Stimulated activated CD8-positive, alpha-beta memory T cell treated with anti-CD3 and anti-CD28 coated beads, Interleukin-4, amount 100 ng/mL, for 4 hours (primary cell): ENCODE measurements around the gene NUSAP1.
"Not testable (repeated sequence)": the region's sequence is repeated elsewhere in the genome, so short reads cannot be mapped to it uniquely, and the experiment has no call there.

Source experiments
- DNase-seq, 2 donors: peaks; one replicate each; pipeline ENCODE4 v3.0.0-alpha.2; 2020; ENCODE audit warnings: low read depth in 2 of 2, low spot score in 1 of 2

The NUSAP1 gene

DNA sequence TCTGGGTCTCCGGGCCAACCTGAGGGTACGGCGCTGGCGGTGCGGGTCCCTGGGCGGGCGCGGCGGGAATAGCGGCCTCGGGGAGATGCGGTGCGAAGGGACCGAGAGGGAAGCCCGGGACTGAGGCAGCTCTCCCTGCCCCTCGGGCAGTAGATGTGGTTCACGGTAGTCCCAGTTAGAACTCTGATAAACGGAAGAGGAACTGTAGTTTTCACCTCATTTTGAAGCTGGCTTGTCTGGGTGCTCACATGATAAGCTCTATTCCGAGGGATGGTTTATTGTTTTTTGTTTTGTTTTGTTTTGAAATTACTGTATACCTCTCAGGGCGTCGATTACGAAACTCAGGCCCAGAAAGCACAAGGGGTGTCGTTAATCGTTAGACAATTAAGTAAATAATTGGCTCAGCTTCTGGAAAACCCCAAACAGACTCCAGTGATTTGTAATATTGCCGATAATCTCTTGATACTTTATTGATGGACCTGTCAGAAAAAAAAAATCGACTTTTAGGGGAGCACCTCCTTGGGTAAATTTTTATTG lies 413 bp downstream of the NUSAP1 start:
- DNase-seq, result no peak

DNA sequence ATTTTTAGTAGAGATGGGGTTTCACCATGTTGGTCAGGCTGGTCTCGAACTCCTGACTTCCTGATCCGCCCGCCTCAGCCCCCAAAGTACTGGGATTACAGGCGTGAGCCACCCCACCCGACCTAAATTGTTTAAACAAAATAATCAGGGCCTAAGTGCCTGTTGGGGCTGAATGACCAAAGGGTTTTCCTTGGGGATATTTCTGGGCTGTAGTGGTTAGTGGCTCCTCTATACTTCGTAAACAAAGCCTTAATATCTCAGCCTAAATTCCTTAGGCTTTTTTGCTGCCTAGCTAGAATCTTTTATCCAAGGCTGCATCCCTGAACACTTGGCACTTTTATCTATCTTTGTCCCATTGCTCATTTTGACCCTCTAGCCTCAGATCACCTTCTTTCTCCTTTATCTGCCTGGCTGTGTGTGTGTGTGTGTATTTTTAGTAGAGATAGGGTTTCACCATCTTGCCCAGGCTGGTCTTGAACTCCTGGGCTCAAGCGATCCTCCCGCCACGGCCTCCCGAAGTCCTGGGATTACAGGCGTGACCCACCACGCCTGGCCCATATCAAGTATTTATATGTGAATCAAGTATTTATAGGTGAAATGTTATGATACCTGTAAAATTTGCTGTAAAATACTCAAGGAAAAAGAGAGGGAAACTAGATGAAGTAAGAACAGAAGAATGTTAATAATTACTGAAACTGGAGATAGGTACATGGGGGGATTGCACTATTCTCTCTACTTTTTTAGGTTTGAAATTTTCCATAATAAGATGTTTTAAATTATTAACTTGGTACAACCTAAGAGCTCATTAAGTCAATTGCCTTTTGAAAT lies 1.8 kb downstream of the NUSAP1 start:
- DNase-seq, result no peak

DNA sequence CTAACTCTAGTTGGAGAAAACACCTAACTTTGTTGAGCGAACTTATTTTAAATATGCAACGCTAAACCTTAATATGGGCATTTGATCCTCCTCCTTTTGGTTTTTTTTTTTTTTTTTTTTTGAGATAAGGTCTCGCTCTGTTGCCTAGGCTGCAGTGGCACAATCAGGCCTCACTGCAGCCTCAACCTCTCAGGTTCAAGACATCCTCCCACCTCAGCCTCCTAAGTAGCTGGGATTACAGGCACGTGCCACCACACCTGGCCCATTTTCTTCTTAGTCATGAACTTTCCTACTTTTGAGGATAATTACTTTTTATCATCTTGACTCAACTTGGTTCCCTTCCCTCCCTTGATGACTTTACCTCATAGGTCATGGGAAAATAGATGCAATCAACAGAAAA lies 3.9 kb downstream of the NUSAP1 start:
- no peak for DNase-seq

DNA sequence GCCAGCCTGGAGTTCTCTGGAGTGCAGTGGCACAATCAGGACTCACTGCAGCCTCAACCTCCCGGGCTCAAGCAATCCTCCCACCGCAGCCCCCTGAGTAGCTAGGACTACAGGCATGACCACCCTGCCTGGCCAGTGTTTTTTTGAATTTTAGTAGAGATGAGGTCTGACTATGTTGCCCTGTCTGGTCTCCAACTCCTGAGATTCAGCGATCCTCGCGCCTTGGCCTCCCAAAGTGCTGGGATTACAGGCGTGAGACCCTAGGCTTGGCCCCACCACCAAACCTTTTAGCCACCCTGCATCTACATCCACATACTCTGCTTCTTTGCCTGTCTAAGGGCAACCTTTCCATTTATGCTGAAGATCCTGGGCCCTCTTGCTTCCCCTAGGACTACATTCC lies 4.4 kb downstream of the NUSAP1 start:
- no peak for DNase-seq

DNA sequence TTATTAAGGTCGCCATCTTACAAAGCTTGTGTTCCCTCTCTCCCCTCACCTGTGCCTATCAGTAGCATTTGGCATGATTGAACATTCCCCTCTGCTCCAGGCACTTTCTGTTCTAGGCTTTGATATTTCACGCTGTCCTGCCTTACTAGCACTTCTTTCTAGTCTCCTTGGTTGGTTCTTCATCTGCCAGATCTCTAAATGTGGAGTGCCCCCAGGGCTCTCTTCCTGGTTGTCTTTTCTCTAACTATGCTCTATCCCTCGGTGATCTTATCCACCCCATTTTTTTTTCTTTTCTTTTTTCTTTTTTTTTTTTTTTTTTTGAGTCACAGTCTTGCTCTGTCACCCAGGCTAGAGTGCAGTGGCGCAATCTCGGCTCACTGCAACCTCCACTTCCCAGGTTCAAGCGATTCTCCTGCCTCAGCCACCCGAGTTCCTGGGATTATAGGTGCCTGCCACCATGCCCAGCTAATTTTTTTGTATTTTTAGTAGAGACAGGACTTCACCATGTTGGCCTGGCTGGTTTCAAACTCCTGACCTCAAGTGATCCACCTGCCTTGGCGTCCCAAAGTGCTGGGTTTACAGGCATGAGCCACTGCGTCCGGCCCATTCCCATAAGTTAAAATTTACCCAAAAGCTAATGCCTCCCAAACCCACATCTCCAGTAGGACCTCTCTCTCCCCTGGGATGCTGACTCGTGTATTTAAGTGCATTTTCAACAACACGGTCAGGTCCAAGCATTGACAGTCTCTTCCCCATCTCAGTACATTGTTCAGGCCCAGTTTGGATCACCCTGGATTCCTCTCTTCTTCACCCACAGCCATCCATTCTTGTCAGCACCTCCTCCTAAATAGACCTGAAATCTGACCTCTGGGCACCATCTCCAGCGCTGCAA lies 5.2 kb downstream of the NUSAP1 start:
- no peak for DNase-seq

DNA sequence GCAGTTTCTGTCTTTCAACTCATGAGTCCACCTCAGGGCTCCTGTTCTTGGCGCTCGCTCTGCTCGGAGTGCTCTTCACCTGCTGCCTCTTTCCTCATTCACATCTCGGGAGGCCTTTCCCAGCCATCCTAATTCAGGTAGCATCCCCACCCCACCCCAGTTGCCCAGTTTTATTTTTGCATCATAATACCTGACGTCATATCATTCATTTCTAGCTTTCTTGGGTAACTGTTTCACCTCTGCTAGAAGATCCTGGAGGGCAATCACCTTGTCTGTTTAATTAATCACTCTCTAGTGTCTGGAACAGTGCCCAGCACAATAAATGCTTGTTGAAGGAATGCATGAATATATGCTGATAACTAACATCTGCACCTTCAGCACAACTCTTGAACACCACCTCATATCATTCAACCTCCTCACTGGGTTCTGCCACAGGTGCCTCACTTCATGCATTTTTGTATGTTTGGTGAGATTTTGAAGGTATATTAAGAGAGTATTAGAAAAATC lies 7.6 kb downstream of the NUSAP1 start:
- DNase-seq, result no peak

DNA sequence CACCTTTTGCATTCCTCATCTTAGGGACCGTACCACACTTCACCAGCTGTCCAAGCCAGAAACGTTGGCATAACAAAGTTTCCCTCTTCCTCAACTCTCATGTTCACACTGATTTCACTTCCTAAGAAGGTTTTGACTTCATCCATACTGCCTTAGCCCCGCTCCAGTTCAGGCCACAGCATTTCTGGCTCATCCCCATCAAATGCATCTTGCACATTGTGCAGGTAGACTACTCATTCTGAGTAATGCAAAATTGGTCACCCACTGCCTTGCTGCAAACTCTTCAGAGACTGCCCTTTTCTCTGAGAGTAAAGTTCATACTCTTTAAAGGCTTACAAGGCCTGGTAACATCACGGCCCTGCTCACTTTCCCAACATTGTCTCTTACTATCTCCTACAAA lies 8.8 kb downstream of the NUSAP1 start:
- no peak for DNase-seq

DNA sequence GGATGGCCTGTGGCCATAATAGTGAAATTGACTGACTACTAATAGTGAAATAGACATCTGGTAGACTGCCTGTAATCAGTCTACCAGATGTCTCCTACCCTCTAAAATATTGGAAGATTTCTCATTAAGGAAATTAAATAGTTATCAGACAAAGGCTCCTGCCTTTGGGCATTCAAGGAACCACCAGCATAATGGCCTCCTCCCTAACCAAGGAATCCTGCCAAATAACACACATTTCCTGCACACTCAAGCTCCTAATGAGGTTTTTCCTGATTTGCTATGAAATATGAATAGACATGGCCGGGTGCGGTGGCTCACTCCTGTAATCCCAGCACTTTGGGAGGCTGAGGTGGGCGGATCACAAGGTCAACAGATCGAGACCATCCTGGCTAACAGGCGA lies 14.6 kb downstream of the NUSAP1 start:
- no peak for DNase-seq

DNA sequence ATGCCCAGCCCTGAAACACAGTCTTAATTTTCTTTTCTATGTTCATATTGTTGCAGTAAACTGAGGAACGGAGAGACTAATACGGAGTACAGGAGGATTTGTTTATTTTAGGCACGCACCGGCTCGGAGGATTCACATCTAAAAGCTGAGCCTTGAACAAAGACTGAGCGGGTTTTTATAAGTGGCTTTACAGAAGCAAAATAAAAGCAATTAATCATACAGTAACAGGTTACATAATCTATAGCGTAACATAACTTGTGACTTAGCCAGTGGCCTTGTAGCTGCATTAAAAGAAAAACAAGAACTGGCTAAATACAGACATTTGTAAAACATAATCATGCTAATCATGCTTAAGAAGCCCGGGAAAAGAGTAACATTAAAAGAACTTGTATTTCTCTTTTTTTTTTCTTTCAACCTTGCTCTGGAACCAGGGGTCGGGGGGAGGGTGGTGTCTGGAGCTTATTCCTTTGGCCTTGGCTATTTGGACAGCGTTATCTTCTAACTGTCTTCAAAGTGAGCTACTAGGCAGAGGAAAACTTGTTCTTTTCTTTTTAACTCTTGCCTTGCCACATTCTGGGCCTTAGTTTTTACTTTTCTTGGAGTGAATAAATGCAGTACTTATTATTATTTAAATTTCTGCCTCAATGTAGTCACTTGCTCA lies 17.5 kb downstream of the NUSAP1 start:
- DNase-seq, result no peak

DNA sequence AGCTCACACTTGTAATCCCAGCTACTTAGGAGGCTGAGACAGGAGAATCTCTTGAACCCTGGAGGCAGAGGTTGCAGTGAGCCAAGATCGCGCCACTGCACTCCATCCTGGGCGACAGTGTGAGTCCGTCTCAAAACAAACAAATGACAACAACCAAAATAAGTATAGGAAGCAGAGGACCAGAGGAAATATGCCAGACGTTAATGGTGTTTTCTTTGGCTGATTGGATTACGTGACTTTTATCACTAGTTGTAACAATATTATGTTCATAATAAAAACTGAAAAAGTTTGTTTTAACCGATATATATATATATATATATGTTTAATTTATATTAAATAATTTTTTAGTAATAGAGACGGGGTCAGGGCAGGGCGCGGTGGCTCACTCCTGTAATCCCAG lies 21.7 kb downstream of the NUSAP1 start:
- no peak for DNase-seq

DNA sequence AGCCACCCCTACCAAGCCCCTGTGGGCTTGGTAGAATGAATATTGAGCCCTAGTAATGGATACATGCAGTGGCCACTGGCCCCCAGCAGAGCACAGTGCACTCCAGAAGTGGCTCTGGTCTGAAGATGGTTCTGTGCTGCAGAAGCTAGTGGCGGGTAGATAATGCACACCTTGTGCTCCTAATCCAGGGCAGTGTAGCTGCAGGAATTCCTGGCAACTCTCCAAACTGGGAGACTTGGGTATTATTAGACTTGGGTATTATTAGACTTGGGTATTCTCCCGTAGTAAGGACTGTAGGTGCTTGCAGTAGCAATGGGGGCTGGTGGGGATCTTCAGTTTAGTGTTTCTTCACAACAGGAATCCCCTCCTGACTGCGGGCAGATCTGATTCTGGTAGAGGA lies 34.7 kb downstream of the NUSAP1 start:
- DNase-seq, result no peak

DNA sequence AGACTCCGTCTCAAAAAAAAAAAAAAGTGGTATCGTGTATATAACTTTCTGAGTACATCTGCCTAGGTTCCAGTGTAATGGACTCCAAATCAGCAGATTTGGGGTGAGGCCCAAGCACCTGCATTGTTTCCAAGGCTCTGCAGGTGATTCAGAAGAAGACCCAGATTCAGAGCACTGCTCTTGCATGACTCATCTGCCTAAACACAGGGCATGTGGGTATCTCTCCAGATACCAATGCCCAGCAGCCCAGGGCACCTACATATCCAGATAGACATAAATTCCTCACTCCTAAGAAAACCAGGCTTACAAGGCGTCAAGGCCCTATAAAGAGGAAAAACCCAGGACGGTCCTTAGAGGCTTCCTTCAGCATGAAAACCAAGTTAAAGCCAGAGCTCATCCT lies 45.3 kb downstream of the NUSAP1 start:
- DNase-seq, result no peak

DNA sequence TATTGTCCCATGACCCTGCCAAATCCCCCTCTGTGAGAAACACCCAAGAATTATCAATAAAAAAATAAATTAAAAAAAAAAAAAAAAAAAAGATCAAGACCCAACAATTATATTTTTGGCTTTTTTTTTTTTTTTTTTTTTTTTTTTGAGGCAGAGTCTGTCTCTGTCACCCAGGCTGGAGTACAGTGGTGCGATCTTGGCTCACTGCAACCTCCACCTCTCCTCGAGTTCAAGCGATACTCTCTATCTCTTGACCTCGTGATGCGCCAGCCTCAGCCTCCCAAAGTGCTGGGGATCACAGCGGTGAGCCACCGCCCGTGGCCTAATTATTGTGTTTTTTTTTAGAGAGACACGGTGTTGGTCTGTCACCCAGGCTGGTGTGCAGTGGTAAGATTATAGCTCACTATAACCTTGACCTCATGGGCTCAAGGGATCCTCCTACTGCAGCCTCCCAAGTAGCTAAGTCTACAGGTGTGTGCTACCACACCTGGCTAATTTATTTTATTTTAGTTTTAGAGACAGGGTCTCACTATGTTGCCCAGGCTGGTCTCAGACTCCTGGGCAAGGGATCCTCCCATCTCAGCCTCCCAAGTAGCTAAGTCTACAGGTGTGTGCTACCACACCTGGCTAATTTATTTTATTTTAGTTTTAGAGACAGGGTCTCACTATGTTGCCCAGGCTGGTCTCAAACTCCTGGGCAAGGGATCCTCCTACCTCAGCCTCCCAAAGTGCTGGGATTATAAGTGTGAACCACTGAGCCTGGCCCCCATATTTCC lies 51.5 kb downstream of the NUSAP1 start:
- not testable (repeated sequence) for DNase-seq

DNA sequence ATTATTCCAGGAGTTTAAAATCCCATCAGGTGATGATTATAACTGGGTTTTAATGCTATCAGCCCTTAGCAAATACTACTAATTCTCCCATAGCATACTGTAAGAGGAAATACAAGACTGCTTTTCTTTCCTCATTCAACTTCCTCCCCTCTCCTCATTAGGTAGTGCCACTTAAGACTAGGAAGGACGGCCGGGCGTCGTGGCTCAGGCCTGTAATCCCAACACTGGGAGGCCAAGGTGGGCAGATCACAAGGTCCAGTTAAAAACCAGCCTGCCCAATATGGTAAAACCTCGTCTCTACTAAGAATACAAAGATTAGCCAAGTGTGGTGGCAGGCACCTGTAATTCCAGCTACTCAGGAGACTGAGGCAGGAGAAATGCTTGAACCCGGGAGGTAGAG lies 55.0 kb downstream of the NUSAP1 start:
- no peak for DNase-seq

DNA sequence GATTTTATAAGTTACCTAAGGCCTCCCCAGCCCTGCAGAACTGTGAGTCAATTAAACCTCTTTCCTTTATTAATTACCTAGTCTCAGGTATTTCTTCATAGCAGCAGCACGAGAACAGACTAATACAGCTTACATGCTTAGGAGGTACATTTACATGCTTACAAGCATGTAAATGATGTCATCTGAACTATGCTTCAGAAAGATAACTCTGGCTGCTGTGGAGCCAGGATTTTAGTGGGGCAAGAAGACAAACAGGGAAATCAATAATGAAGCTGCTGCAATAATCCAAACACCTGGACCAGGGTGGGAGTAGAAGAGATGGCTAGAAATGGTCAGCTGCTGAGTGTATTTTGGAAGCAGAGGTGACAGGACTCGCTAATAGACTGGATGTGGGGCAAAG lies 60.0 kb downstream of the NUSAP1 start:
- DNase-seq, result no peak

DNA sequence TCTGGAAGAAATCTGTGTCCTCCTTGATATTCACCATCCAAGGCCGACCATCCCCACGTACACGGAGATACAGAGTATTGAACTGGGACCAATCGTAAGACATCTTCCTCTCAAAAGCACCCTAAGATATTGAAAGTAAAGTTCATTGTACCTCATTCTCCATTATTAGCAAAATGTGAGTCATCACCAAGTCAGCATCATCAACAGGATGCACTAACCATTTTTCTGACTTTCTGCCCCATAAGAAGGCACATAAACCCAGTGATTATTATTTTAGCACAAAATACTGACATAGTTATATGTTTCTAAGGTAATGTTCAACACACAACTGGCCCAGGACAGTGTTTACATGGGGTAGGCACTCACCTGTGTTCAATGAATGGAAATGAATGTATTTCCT lies 62.2 kb downstream of the NUSAP1 start:
- DNase-seq, result no peak

DNA sequence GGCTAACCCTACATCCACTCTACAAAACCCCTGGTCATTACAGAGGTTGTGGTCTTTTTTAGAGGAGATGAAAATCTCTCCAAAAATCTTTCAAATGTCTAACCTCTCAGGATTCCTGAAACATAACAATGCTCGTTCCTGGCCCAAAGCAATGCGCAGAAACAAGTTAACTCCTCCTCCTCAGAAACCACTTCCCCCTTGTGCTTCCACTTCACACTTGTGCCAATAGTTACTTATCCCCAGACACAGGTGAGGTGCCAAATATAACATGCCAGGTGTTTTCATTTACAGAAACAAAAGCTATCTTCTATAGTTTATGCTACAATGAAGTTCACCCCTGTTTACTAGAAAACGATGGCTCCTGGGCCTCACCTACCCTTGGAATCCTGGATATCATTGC lies 63.4 kb downstream of the NUSAP1 start:
- no peak for DNase-seq

DNA sequence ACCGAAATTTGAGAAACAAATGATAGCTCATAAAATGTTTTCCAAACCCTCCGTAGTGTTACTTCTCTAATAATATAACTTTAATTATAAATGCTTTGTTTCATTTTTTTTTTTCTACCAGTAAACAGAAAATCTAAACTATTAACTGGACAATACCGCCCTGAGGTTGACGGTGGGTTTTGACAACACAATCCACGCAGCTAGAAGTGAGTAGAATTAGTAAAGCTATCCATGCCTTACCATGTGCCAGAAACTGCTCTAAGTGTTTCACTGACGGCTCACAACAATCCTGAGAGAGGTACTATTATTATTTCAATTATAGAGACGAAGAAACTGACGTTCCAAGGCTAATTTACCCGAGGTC lies 69.2 kb downstream of the NUSAP1 start:
- no peak for DNase-seq

DNA sequence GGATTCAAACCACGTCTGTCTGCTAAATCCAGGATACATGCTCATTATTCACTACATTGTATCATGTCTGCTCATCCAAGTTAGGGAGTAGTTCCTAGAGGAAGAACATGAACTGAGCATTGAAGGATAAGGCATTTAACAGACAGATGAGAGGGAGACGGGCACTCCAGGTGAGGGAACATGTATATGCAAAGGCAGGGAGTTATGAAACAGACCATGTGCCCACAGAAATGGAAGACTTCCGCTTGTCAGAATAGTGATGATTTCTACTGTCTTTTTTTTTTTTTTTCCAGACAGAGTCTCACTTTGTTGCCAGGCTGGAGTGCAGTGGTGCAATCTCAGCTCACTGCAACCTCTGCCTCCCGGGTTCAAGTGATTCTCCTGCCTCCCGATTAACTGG lies 74.7 kb downstream of the NUSAP1 start:
- no peak for DNase-seq

DNA sequence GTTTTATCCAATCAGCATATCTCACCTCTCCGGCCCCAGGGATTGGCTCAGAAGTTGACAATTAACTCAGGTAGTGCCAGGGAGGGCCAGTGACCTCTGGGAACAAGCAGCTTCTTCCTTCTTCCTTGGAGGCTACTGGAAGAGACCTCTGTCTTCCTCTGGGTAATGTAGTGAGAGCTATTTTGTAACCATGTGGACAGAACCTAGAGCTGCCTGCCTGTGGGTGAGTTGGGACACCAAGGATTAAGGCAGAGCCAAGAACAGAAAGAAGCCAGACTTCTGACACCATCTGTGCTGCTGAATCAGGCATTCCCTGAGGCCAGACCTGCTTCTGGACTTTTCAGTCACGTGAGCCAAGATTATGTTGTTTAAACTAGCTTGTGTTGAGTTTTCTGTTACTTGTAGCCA lies 75.6 kb downstream of the NUSAP1 start:
- DNase-seq, result no peak

DNA sequence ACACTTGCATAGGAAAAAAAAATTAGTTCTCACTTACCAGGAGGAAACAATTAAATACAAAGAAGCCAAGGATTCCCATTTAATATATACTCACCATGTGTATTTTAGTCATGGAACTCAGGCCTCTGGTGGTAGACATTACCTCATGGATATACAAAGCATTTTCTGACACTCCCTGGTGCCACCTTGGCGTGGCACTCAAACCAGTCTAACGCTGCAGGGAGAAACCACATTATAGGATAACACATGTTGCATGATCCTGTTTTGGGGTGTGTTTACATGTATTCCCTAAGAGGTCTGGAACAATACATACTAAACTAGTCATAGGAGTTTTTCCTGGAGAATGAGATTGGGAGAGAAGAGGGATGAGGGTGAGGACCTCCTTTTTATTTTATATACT lies 78.3 kb downstream of the NUSAP1 start:
- DNase-seq, result no peak
